HG03175 (cell line): ENCODE results near the gene DUSP1.

ENCODE experiments used
- ATAC-seq: cut with Tn5 transposase; IDR thresholded peaks from one replicate; pipeline ENCODE4 v1.9.1; 2021; ENCODE audit warnings: mild to moderate bottlenecking, moderate library complexity; ENCODE audit not compliant: unreplicated experiment

The DUSP1 gene

DNA sequence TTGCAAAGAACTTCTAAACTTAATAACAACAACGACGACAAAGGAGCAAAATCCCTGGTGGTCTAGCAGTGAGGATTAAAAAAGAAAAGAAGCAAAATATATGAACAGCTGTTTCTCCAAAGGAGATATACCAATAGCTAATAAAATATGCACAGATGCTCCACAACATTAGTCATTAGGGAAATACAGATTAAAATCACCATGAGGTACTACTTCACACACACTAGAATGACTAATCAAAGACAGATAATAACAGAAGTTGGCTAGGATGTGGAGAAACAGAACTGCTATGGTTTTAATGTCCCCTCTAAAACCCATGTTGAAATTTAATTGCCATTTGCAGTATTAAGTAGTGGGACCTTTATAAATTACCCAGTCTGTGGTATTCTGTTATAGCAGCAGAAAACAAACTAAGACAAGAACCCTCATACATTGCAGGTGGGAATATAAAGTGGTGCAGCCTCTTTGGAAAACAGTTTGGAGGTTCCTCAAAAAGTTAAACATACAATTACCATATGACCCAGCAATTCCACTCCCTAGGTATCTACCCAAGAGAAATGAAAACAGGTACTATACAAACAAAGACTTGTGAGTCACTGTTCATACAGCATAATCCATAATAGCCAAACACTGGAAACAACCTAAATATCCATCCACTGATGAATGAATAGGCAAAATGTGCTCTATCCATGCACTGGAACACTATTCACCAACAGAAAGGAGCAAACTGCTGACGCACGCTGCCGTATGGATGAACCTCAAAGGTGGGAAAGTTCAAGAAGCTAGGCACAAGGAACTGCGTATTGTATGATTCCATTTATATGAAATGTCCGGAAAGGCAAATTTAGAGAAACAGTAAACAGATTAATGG is 11.4 kb upstream of the DUSP1 start:
- no peak for ATAC-seq

GRCh38 chr5:172779691-172780341 is 8.8 kb upstream of the DUSP1 start:
- ATAC-seq, result no peak

DNA sequence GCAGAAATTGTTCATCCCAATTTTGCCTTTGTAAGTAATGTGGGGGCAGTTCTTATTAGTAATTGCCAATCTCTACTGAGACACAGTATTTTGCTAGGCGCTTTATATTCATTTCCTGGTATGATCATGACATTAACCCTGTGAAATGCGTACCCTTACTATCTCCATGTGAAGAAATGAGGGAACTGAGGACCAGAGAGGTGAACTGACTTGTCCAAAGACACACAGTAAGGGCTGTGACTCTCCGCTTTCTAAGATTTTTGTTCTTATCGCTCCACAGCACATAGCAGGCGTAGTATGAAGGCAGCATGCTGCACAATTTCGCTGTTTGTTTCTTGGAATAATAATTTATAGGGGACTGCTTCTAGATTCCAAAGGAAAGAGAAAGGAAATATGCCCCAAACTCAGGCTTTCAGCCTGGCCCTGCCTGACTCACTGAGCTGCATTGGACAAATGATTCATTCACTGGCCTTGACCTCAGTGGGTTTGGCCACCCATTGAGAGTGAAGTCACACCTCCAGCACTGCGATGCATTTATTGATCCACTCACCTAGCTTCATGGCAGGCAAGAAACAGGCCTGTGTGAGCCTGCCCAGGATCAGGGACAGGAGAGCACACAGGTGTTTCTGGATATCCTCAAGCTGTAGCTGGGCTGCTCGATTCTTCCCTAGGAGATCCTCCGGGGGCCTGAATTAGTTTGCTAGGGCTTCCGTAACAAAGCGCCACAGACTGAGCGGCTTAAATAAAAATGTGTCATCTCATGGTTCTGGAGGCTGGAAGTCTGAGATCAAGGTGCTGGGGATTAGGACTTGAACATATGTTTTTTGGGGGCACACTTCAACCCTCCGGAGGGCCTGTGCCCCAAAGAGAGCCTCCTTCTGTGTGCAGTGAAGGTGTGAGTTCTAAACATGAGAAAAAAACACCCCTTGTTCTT is 7.2 kb upstream of the DUSP1 start:
- ATAC-seq, result peak; percentile 37

GRCh38 chr5:172776235-172776594 is 5.2 kb upstream of the DUSP1 start:
- no peak for ATAC-seq

- ATAC-seq, result no peak
Observed at GRCh38 chr5:172775326-172776234, 4.6 kb upstream of the DUSP1 start.

DNA sequence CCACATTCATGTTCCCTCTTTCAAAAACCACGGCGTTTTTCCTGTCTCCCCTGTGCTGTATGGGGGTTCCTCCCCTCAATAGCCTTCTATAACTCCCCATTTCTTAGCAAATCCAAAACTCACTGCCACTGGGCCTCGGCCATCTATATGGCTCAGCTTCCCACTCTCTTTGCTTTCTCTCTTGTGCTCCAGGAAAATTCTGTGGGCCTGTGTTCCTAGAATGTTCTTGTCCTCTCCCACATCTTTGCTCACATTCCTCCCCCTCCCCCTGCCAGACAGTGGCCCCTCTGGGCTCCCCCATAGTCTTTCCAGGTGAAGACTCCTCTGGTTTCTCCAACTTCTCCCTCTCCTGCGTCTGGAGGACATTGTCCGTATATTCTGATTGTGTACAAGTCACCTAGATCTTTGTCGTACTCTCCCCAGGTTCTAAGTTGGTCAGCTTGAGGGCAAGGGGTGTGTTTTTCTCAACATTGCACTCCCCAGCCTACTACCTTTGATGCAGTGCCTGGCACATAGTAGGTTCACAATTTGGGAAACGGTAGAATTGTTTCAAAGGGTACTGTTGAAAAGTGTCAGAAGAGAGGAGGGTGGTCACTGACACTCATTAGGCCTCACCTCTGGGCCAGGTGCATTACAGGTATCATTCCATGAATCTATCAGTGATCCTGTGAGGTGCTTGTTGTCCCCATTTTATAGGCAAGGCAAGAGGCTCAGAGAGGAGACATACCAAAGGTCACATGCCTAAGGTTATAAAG is 3.7 kb upstream of the DUSP1 start:
- ATAC-seq, result no peak

DNA sequence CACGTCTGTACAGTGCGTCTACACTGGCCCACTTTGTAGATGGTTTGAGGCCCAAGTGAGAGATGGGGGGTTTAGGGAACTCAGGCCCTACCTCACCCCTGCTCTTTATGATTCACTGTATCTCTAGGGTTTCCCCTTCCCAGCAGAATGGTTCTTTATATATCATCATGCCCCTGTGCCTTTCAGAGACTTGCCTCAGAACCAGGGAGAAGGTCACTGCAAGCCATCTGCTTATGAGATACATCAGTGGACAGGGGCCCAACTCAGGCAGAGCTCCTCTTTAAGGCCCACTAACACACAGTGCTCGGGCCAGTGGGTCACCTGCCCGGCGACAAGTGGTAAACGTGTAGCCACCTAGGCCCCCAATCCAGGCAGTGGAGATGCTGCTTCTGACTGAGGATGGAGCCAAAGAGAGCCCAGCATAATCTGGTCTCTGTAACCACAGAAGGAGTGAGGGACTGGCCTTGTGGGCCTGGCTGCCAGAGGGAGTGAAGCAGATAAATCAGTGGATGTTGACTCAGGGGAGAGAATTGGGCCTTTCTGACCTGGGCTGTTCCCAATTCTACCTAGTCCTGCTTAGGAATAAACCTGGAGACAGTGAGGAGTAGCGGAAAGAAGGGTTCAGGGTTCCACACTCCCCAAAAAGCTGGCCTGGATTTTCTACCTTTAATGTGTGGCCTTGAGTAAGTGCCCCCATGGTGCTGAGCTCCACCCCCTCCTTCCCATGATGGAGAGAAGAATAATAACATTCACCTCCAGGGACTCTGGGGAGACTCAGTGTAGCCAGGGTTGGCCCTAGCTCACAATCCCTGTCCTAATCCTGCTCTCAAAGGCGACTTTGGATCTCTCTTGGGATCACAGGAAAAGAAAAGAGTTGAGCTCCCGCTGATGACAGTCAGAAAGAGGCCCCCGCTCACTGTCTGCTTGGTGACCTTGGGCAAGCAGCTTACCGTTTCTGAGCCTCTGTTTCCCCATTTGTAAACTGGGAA is 2.8 kb upstream of the DUSP1 start:
- ATAC-seq, result no peak

DNA sequence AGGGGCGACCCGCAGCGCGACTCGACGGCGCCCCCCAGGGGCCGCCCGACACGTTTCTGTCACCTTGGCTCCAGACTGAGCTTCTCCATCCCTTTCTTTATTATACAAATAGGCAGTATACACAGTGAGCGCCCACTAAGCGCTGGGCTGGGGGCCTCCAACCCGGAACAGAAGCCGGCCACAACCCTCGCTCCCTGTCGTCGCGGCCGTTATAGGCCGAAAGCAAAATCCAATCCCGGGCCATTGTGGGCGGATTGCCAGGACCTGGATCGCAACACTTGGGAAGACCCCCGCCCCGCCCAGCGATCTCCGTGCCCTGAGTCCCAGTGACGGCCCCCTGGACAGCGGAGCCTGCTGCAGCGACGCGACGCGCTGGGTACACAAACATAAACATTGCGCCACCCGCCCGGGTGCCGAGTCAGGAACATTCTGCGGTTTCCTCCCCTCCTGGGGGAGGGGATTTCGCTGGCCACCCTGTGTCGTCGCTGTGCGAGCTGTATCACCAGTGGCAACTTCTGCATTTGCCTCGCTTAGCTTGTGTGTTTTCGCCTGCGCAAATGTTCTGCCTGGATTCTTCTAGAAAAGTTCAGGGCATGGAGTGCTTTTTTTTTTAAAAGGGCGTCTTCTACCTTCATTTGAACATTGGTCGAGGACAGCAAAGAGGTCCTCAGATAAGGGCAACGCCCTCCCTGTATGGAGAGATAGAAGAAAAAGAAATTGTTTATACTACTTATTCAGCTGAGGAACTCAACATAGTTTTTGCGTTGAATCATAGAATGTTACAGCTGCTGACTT is 1.3 kb upstream of the DUSP1 start:
- peak; percentile 31 for ATAC-seq

GRCh38 chr5:172771439-172772111 is 580 bp upstream of the DUSP1 start:
- ATAC-seq, result no peak

DNA sequence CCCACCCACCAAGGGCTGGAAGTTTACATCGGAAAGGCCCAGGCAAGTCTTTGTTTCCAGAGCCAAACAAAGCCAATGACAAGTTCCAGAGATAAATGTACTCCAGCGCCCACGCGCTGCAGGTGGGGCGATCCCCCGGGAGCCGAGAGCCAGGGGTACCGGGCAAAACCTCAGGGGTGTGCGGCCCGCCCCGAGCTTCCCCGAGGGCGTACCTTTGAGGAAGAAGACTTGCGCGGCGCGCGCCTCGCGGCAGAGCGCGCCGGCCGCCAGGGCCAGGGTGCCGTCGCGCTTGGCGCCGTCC is 671 bp downstream of the DUSP1 start:
- no peak for ATAC-seq

DNA sequence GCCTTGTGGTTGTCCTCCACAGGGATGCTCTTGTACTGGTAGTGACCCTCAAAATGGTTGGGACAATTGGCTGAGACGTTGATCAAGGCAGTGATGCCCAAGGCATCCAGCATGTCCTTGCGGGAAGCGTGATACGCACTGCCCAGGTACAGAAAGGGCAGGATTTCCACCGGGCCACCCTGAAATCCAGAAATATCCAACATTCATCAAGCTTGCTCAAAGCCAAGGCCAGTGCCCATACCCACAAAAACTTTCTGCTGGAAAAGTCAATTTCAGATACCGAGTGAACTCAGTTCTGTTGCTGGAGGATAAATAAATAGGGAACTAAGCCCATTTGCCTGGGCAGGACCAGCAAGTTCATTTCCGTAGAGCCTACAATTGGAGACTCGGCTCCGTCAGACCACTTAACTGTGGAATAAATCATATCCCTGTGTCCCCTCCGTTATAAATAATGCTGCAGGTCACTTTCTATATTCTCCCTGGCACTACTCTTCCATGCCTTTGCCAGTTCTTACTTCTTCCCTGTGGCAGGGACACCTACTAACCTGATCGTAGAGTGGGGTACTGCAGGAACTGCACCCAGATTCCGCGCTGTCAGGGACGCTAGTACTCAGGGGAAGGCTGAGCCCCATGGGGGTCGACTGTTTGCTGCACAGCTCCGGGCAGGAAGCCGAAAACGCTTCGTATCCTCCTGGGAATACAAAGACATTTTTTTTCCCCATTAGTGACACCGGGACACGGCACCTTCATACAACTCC is 1.2 kb downstream of the DUSP1 start:
- ATAC-seq, result no peak

DNA sequence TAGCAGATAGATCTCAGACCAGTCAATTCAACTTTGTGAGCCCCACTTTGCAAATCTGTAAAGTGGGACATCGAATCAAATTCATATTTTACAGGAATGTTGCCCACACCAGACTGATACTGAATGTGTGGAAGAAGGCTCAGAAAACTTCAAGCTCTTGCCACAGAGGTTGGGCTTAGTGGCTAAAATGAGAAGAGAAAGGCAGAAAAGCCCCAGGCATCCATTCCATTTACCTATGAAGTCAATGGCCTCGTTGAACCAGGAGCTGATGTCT is 1.7 kb downstream of the DUSP1 start:
- ATAC-seq, result no peak

DNA sequence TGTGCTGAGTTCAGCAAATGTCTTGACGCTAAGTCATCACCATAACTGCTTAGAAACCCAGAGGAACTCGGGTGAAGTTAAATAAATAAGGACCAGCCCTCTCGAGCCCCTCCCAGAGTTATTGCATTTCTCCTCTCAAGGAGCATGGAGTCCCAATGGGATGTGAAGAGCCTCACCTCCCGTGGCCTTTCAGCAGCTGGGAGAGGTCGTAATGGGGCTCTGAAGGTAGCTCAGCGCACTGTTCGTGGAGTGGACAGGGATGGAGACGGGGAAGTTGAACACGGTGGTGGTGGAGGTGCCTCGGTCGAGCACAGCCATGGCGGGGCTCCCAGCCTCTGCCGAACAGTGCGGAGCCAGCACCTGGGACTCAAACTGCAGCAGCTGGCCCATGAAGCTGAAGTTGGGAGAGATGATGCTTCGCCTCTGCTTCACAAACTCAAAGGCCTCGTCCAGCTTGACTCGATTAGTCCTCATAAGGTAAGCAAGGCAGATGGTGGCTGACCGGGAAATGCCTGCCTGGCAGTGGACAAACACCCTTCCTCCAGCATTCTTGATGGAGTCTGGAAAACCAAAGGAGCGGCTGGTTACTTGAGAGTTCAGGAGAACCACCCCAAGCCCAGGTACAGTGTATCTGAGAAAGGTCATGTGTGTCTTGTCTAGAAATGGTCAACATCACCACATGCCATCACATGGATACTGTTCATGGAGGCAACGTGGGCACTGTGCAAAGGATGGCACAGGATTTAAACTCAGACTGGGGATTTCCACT is 2.2 kb downstream of the DUSP1 start:
- no peak for ATAC-seq

- ATAC-seq, result no peak
Observed at GRCh38 chr5:172768098-172768572, 2.9 kb downstream of the DUSP1 start.

DNA sequence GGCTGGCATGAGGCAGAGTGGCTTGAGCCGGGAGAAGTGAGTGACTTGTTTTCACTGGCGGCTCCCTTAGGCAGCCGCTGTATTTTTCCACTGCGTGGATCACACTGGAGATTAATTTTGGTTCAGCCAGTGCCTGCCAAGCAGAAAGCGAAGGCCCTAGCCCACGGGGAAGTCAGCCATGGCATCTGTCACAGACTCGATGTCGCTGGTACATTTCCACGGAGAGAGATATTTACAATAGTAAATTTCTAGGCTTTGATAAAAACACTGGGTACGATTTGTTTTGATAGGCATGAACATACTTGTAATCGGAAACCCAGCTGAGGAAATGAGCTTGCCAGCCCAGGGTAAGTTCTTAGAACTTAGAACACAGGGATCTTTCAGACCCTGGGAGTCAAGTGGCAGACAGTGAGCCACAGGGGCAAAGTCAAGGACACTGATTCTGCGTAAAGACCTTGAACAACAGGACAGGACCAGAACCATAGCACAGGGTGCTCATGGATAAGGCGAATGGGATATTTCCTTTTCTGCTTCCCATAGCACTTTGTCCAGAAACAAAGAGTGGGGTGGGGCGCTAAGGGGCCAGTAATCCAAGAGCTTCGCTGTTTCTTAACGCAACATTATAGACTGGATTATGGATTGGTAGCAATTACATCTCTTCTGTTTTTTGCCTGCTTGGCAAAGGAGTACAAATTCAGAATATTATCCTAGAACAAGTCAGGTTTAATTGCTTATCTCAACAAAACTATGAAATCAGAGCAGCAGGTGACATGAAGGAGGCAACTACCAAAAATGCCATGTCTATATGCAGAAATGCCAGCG is 4.5 kb downstream of the DUSP1 start:
- ATAC-seq, result no peak
